ENCODE measurements around the gene TLCD1.

The TLCD1 gene

DNA sequence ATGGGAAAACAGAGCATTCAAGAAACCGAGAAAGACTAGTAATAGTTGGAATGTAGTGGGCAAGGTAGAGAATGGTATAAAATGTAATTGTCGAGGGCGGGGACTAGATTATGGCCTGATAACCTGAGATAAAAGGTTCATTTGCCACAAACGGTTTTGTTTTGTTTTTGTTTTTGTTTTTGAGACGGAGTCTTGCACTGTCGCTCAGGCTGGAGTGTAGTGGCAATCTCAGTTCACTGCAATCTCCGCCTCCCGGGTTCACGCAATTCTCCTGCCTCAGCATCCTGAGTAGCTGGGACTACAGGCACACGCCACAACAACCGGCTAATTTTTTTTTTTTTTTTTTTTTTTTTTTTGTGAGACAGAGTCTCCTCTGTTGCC lies 3.9 kb upstream of the TLCD1 start:
- Histone ChIP-seq H3K9ac (ENCODE audit: low read length) (0 out of 2 replicates have a peak overlapping the region, but pooled peaks have one; percentile 82), H3K4me2 (ENCODE audit: low read depth, low read length, poor library complexity, severe bottlenecking) (peak overlapping the region; percentile 96), H3K9me2 (replicated peaks; ENCODE audit: insufficient read depth, low read length) (no peaks in the 10 kb centered on the region), H3F3A (ENCODE audit: insufficient read depth) (peaks cover 45% of the 10 kb centered on the region), H3K79me2 (ENCODE audit: insufficient read depth, low read length) (peaks cover 14% of the 10 kb centered on the region; the same call in 1 of the 2 replicates), H3K4me3 (ENCODE audit: insufficient read depth, low read length, poor library complexity, severe bottlenecking) (no peak overlapping the region), H2AFZ (ENCODE audit: low read depth, low read length, severe bottlenecking) (no peak overlapping the region), H3K36me3 (ENCODE audit: low read length) (peaks cover 4% of the 10 kb centered on the region; the same call in 1 of the 2 replicates), H4K20me1 (ENCODE audit: low read depth, low read length) (no peaks in the 10 kb centered on the region), H3K9me3 (ENCODE audit: insufficient read depth, low read length) (no peaks in the 10 kb centered on the region; the same call in 1 of the 2 replicates), H3K27me3 (ENCODE audit: low read length) (no peaks in the 10 kb centered on the region), H3K27ac (ENCODE audit: low read depth, low read length) (peak overlapping the region; percentile 100)
- TF ChIP-seq EZH2phosphoT487 (conservative IDR thresholded peaks at IDR 0.05; ENCODE audit: low read length): no peak
- TF ChIP-seq, protein P1, sequence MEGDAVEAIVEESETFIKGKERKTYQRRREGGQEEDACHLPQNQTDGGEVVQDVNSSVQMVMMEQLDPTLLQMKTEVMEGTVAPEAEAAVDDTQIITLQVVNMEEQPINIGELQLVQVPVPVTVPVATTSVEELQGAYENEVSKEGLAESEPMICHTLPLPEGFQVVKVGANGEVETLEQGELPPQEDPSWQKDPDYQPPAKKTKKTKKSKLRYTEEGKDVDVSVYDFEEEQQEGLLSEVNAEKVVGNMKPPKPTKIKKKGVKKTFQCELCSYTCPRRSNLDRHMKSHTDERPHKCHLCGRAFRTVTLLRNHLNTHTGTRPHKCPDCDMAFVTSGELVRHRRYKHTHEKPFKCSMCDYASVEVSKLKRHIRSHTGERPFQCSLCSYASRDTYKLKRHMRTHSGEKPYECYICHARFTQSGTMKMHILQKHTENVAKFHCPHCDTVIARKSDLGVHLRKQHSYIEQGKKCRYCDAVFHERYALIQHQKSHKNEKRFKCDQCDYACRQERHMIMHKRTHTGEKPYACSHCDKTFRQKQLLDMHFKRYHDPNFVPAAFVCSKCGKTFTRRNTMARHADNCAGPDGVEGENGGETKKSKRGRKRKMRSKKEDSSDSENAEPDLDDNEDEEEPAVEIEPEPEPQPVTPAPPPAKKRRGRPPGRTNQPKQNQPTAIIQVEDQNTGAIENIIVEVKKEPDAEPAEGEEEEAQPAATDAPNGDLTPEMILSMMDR (IDR thresholded peaks at IDR 0.05; ENCODE audit: insufficient read depth, low read length, poor library complexity, severe bottlenecking): no peak

DNA sequence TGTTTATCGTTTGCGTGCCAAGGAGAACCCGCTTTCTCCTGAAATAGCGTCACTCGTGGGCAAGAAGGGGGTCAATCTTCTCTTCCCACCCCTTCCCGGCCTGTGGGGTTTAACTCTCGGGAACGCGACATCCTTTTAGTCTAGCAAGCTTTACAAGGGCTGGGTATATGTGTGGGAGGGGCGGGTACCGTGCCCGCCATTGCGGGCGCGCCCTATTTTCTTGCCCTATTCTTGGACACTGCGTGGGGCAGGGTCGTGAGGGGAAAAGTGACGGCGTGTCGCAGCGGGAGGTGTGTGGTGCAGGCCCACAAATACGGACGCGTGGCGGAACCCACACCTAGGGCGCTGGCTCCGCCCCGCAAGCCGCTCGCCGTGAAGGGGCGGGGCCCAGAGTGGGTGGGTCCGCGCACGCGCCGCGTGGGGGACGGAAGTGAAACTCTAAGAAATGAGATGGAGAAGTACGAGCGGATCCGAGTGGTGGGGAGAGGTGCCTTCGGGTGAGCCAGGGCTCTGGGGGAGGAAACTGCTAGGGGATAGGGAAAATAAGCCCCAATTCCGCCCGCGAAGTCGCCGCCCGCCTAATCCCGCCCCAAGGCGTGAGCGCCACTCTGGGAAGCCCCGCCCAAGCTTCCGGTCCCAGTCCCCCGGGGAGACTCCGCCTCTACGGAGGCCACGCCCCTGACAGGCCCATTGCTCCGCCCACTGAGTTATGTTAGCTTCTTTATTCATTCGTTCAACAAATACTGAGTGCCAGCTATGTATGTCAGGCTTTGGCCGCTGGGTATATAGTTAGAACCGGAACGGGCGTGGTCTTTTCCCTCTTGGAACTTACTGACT lies 2.5 kb upstream of the TLCD1 start, which contains the start of gene NEK8:
TSS of gene NEK8 (plus strand) at position 425 of the 837 bp plus-strand sequence. CDS start at position 451, 26 bp downstream.
- peaks cover 14% of the 10 kb centered on the region; the same call in 1 of the 2 replicates for H3K79me2 ChIP-seq (ENCODE audit: insufficient read depth, low read length)
- peak within 1 kb of the TSS; percentile 39 for H2AFZ ChIP-seq (ENCODE audit: low read depth, low read length, severe bottlenecking)
- H3K4me3 ChIP-seq (ENCODE audit: insufficient read depth, low read length, poor library complexity, severe bottlenecking): peak within 1 kb of the TSS; percentile 57
- no peaks in the 10 kb centered on the region for H3K9me3 ChIP-seq (ENCODE audit: insufficient read depth, low read length)
- H3K27me3 ChIP-seq (ENCODE audit: low read length): no peaks in the 10 kb centered on the region
- H3F3A ChIP-seq (ENCODE audit: insufficient read depth): peaks cover 55% of the 10 kb centered on the region
- peak within 1 kb of the TSS; percentile 82 for H3K9ac ChIP-seq (ENCODE audit: low read length)
- H4K20me1 ChIP-seq (ENCODE audit: low read depth, low read length): no peaks in the 10 kb centered on the region
- H3K27ac ChIP-seq (ENCODE audit: low read depth, low read length): peak within 1 kb of the TSS; percentile 100
- 0 out of 2 replicates have a peak, but pooled peaks cover 1% of the 10 kb centered on the region for H3K36me3 ChIP-seq (ENCODE audit: low read length)
- TF ChIP-seq, protein P1 (IDR thresholded peaks at IDR 0.05; ENCODE audit: insufficient read depth, low read length, poor library complexity, severe bottlenecking): no peak
- no peak for TF ChIP-seq EZH2phosphoT487 (conservative IDR thresholded peaks at IDR 0.05; ENCODE audit: low read length)
- peak within 1 kb of the TSS; percentile 96 for H3K4me2 ChIP-seq (ENCODE audit: low read depth, low read length, poor library complexity, severe bottlenecking)
- no peaks in the 10 kb centered on the region for H3K9me2 ChIP-seq (replicated peaks; ENCODE audit: insufficient read depth, low read length)

DNA sequence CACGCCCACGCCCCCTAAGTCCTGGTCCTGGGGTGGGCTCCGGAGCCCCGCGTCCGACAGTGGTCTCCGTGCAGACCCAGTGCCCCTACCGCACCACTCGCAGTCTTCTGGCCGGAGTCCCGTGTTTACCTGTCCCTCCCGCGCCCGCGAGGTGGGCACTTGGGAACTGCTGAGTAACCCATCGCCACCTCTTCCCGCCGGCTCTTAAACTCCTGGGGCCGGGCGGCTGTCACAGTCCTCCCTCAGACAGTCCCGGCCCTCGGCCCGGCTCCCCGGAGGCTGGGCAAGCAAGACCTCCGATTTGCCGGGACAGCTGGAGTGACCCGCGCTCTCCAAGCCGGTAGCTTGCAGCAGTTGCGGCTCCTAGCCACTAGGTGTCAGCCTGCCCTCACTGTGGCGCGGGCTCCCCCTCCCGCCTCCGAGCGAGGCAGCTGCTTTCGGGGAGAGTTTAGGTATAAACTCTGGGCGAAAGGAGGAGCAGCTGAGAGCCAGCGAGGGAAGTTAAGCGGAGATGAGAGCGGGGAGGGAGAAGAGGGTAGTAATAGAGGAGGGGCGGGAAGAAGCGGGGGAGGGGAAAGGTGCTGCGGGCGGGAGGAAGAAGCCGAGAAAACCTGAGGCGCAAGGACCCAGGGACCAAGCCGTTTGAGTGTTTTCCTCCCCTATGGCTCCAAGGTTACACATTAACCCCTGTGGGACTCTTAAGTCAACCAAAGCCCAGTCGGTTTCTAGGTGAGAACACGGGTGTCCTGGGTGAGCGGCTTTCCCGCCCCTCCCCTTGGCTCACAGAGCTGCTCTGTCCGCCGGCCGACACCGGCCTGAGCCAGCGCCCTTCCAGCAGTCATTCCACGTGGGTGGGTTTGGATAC lies 826 bp upstream of the TLCD1 start:
- Histone ChIP-seq H4K20me1 (ENCODE audit: low read depth, low read length) (no peaks in the 10 kb centered on the region), H3K9me3 (ENCODE audit: insufficient read depth, low read length) (no peaks in the 10 kb centered on the region), H3K4me3 (ENCODE audit: insufficient read depth, low read length, poor library complexity, severe bottlenecking) (peak overlapping the region; percentile 57), H3K27me3 (ENCODE audit: low read length) (no peaks in the 10 kb centered on the region), H2AFZ (ENCODE audit: low read depth, low read length, severe bottlenecking) (peak overlapping the region; percentile 22), H3K4me2 (ENCODE audit: low read depth, low read length, poor library complexity, severe bottlenecking) (peak overlapping the region; percentile 96), H3K36me3 (ENCODE audit: low read length) (peaks cover 11% of the 10 kb centered on the region), H3K9me2 (replicated peaks; ENCODE audit: insufficient read depth, low read length) (no peaks in the 10 kb centered on the region), H3F3A (ENCODE audit: insufficient read depth) (peaks cover 66% of the 10 kb centered on the region), H3K27ac (ENCODE audit: low read depth, low read length) (peak overlapping the region; percentile 100), H3K79me2 (ENCODE audit: insufficient read depth, low read length) (peaks cover 27% of the 10 kb centered on the region), H3K9ac (ENCODE audit: low read length) (peak overlapping the region; percentile 82)
- TF ChIP-seq EZH2phosphoT487 (conservative IDR thresholded peaks at IDR 0.05; ENCODE audit: low read length): no peak
- TF ChIP-seq, protein P1 (IDR thresholded peaks at IDR 0.05; ENCODE audit: insufficient read depth, low read length, poor library complexity, severe bottlenecking): peak; percentile 98
